ENCODE measurements around the gene ARL5C.
A peak's percentile ranks its signal among the peaks of the same experiment; 100 is the strongest.

The ARL5C gene

GRCh38 chr17:39199820-39200069, 33.8 kb upstream of the ARL5C start:
- peak overlapping the region; percentile 98 for H3K4me2 ChIP-seq (ENCODE audit: low read depth, low read length, poor library complexity, severe bottlenecking)

DNA sequence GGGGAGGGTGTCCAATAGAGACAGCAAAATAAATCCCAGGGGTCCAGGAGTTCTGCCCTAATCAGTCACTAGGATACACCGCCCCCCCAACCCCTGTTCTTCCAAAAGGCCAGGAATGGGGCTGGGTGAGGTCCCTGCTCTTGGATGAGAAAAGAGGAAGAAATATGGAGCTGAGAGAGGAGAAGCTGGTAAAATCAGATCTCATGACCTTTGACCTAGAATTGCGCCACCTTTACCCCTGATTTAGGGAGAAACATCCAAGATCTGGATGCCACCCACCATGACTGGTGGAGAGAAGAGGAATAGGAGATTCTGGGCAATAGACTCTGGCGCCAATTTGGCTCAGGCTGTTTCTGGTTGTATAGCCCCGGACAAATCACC, 32.2 kb upstream of the ARL5C start:
- peak overlapping the region; percentile 88 for H3K9ac ChIP-seq (ENCODE audit: low read length)
- no peaks in the 10 kb centered on the region for H3K27me3 ChIP-seq (ENCODE audit: low read length)
- peak overlapping the region; percentile 48 for H3K27ac ChIP-seq (ENCODE audit: low read depth, low read length)
- H3K79me2 ChIP-seq (ENCODE audit: insufficient read depth, low read length): peaks cover 37% of the 10 kb centered on the region
- H3K9me3 ChIP-seq (ENCODE audit: insufficient read depth, low read length): no peaks in the 10 kb centered on the region
- TF ChIP-seq CTCF (IDR thresholded peaks at IDR 0.05; ENCODE audit: insufficient read depth, low read length, poor library complexity, severe bottlenecking) (no peak), EZH2phosphoT487 (conservative IDR thresholded peaks at IDR 0.05; ENCODE audit: low read length) (no peak)
- H3K4me3 ChIP-seq (ENCODE audit: insufficient read depth, low read length, poor library complexity, severe bottlenecking): peak overlapping the region; percentile 89
- peaks cover 22% of the 10 kb centered on the region for H3K36me3 ChIP-seq (ENCODE audit: low read length)
- peaks cover 6% of the 10 kb centered on the region; the same call in 1 of the 2 replicates for H4K20me1 ChIP-seq (ENCODE audit: low read depth, low read length)
- no peaks in the 10 kb centered on the region for H3K9me2 ChIP-seq (replicated peaks; ENCODE audit: insufficient read depth, low read length)
- H2AFZ ChIP-seq (ENCODE audit: low read depth, low read length, severe bottlenecking): peak overlapping the region; percentile 49
- peak overlapping the region; percentile 74 for H3K4me2 ChIP-seq (ENCODE audit: low read depth, low read length, poor library complexity, severe bottlenecking)
- H3F3A ChIP-seq (ENCODE audit: insufficient read depth): peaks cover 41% of the 10 kb centered on the region

More at GRCh38 chr17:39199820-39200069, 33.8 kb upstream of the ARL5C start:
- Histone ChIP-seq H3K9me3 (ENCODE audit: insufficient read depth, low read length) (no peaks in the 10 kb centered on the region), H3K36me3 (ENCODE audit: low read length) (peaks cover 28% of the 10 kb centered on the region), H2AFZ (ENCODE audit: low read depth, low read length, severe bottlenecking) (peak overlapping the region; percentile 76), H3K27ac (ENCODE audit: low read depth, low read length) (peak overlapping the region; percentile 91), H3K27me3 (ENCODE audit: low read length) (no peaks in the 10 kb centered on the region), H3K79me2 (ENCODE audit: insufficient read depth, low read length) (peaks cover 37% of the 10 kb centered on the region), H4K20me1 (ENCODE audit: low read depth, low read length) (peaks cover 6% of the 10 kb centered on the region; the same call in 1 of the 2 replicates), H3F3A (ENCODE audit: insufficient read depth) (peaks cover 57% of the 10 kb centered on the region), H3K9ac (ENCODE audit: low read length) (peak overlapping the region; percentile 96), H3K4me3 (ENCODE audit: insufficient read depth, low read length, poor library complexity, severe bottlenecking) (peak overlapping the region; percentile 98), H3K9me2 (replicated peaks; ENCODE audit: insufficient read depth, low read length) (no peaks in the 10 kb centered on the region)
- TF ChIP-seq EZH2phosphoT487 (conservative IDR thresholded peaks at IDR 0.05; ENCODE audit: low read length) (no peak), CTCF (IDR thresholded peaks at IDR 0.05; ENCODE audit: insufficient read depth, low read length, poor library complexity, severe bottlenecking) (no peak)

DNA sequence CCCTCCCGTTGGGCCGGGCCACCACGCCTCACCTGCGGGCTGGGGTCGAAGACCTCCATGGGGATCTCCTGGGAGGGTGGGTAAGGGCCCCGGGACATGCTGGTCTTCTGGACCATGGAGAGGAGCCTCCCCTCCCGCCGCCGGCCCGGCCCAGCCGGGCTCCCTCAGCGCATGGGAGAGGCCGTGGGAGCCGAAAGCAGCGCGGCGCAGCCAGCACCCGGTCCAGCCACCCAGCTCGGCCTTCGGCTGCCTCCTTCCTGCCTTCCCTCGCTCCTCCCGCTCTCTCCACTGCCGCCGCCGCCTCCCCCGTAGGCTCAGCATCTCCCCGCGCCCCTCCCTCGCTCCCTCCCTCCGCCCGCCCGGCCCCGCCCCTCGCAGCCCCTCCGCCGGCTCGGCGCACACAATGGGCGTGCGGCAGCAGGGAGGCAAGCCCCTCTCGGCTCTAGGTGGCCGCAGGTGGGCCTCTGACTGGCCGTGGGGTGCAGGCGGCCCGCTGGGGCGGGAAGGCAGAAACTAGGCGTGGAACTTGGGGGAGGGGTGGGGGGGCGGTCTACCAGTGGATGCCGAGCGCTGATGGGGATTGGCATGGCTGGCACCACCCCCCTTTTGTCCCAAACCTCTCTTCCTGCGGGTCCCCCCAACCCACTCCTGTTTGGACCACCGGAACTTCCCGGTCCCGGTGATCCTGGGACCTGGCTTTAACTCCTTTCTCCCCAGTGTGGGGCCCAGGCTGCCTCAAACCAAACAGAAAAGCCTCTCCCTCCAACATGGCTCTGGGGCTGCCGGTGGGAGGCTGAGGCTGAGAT, 31.6 kb upstream of the ARL5C start, which contains the start of gene CACNB1:
Gene CACNB1 (minus strand): TSS at position 290 of the 806 bp plus-strand sequence. CDS start 174 bp downstream, at position 116.
- Histone ChIP-seq H3K27ac (ENCODE audit: low read depth, low read length) (peak within 1 kb of the TSS; percentile 65), H3K9ac (ENCODE audit: low read length) (peak within 1 kb of the TSS; percentile 88), H3K79me2 (ENCODE audit: insufficient read depth, low read length) (peaks cover 37% of the 10 kb centered on the region), H3K9me2 (replicated peaks; ENCODE audit: insufficient read depth, low read length) (no peaks in the 10 kb centered on the region), H3K4me3 (ENCODE audit: insufficient read depth, low read length, poor library complexity, severe bottlenecking) (peak within 1 kb of the TSS; percentile 89), H2AFZ (ENCODE audit: low read depth, low read length, severe bottlenecking) (peak within 1 kb of the TSS; percentile 49), H3K36me3 (ENCODE audit: low read length) (peaks cover 19% of the 10 kb centered on the region), H3K27me3 (ENCODE audit: low read length) (no peaks in the 10 kb centered on the region), H4K20me1 (ENCODE audit: low read depth, low read length) (peaks cover 3% of the 10 kb centered on the region; the same call in 1 of the 2 replicates), H3F3A (ENCODE audit: insufficient read depth) (peaks cover 37% of the 10 kb centered on the region), H3K4me2 (ENCODE audit: low read depth, low read length, poor library complexity, severe bottlenecking) (peak within 1 kb of the TSS; percentile 74), H3K9me3 (ENCODE audit: insufficient read depth, low read length) (no peaks in the 10 kb centered on the region)
- no peak for TF ChIP-seq EZH2phosphoT487 (conservative IDR thresholded peaks at IDR 0.05; ENCODE audit: low read length)
- TF ChIP-seq CTCF (IDR thresholded peaks at IDR 0.05; ENCODE audit: insufficient read depth, low read length, poor library complexity, severe bottlenecking): no peak

Data from SU-DHL-6 (cell line).